Mucosa of descending colon (tissue), 3 donors: ENCODE data around the gene HPRT1. TPM values are rescaled to one million over a fixed set of nuclear protein-coding genes. Genes with fewer than 3 reads are reported as not detected.

ENCODE experiments used
- ATAC-seq: fragments of 200-7000 bp; cut with Tn5 transposase; one replicate; pipeline ENCODE4 v1.9.1; 2020; ENCODE audit warnings: mild to moderate bottlenecking, moderate library complexity
- DNase-seq, 3 donors: peaks; one replicate each; pipeline ENCODE4 v3.0.0-alpha.2; 2020
- H3K36me3 ChIP-seq: fragments of 200-600 bp; one replicate; pipeline ENCODE4 v1.8.0; 2021; ENCODE audit warnings: low read depth, mild to moderate bottlenecking
- H3K4me1 ChIP-seq: fragments of 200-600 bp; one replicate; pipeline ENCODE4 v1.8.0; 2021; ENCODE audit warnings: low read depth, mild to moderate bottlenecking
- H3K4me3 ChIP-seq: fragments of 200-600 bp; one replicate; pipeline ENCODE4 v1.8.0; 2021; ENCODE audit warnings: mild to moderate bottlenecking
- H3K9me3 ChIP-seq: fragments of 200-600 bp; one replicate; pipeline ENCODE4 v1.8.0; 2021; ENCODE audit warnings: mild to moderate bottlenecking
- CTCF ChIP-seq: fragments of 200-600 bp; IDR thresholded peaks from one replicate; pipeline ENCODE4 v1.8.0; 2022; ENCODE audit warnings: antibody characterized with exemption, mild to moderate bottlenecking
- intact Hi-C, 2 donors: fragments of 100-400 bp; cut with DNase I in 1 of 2; cut with micrococcal nuclease in 1 of 2; formaldehyde crosslinking; loops; one replicate each; pipeline versions ENCODE4 v1.11.0 to v1.11.1; 2022; cut with DNase I, micrococcal nuclease
- long read RNA-seq, 2 donors: library from polyadenylated mRNA; unstranded; transcript quantifications; one replicate each; pipeline ENCODE4 v2.0.0, GENCODE V29; 2019 to 2021
- total RNA-seq, 3 donors: library from RNA; stranded (reverse); fragmentation: NEBNext Ultra II Directional in 2 of 3; extraction: Animal tissue kit (Norgen Biotek cat#: 25700) in 2 of 3; gene quantifications; one replicate each; pipeline versions ENCODE4 v1.2.1 to v1.2.4, GENCODE V29; 2021 to 2023
- donor health status: DM: no; HTN: no; CAD: no; lungs with moderate emphysema.
- donor health status: DM: no; HTN: no; CAD: no.
- donor health status: DM: no; HTN: yes; CAD: no.

HPRT1 gene
- 10 to 100 TPM; 15.0 to 25.4 (median 19.6) TPM for total RNA-seq
- long read RNA-seq, donor 1, partial matches to known transcripts, result 1 of 4 reads
- long read RNA-seq, donor 1, other reads (novel, unspliced or antisense), result 1 of 4 reads
- long read RNA-seq, donor 2, partial matches to known transcripts, result 0 of 5 reads
- long read RNA-seq, donor 2, other reads (novel, unspliced or antisense), result 1 of 5 reads

GRCh38 chrX:134460005-134460861 is at the start of gene HPRT1:
HPRT1 (plus strand) TSS chrX:134460165; CDS start chrX:134460312, 147 bp downstream.
- Histone ChIP-seq H3K4me3 (peak within 1 kb of the TSS; percentile 32), H3K4me1 (no peaks in the 10 kb centered on the region), H3K36me3 (no peaks in the 10 kb centered on the region), H3K9me3 (no peaks in the 10 kb centered on the region)
- no peak for TF ChIP-seq CTCF
- peak; percentile 99 for ATAC-seq
- intact Hi-C loops, result no loop called here
- peak; percentile 85 to 91 (median 89) for DNase-seq

GRCh38 chrX:134416087-134416486 is 43.9 kb upstream of the HPRT1 start:
- intact Hi-C loops, result no loop called here
- Histone ChIP-seq H3K9me3 (no peaks in the 10 kb centered on the region), H3K4me1 (no peaks in the 10 kb centered on the region), H3K4me3 (no peak overlapping the region), H3K36me3 (no peaks in the 10 kb centered on the region)
- peak; percentile 79 for ATAC-seq
- no peak for DNase-seq
- no peak for TF ChIP-seq CTCF

GRCh38 chrX:134418317-134419113 is 41.5 kb upstream of the HPRT1 start:
- ATAC-seq, result peak; percentile 90
- DNase-seq, result peak in 1 of 3 donors; percentile 23
- TF ChIP-seq CTCF, result no peak
- H3K36me3 ChIP-seq, result no peaks in the 10 kb centered on the region
- H3K9me3 ChIP-seq, result no peaks in the 10 kb centered on the region
- H3K4me3 ChIP-seq, result no peak overlapping the region
- intact Hi-C loops, result no loop called here
- H3K4me1 ChIP-seq, result no peaks in the 10 kb centered on the region

GRCh38 chrX:134419784-134420183 is 40.2 kb upstream of the HPRT1 start:
- no peak overlapping the region for H3K4me3 ChIP-seq
- ATAC-seq, result no peak
- DNase-seq, result no peak

More at GRCh38 chrX:134419784-134420183, 40.2 kb upstream of the HPRT1 start:
- TF ChIP-seq CTCF, result no peak
- intact Hi-C loops, result no loop called here
- no peaks in the 10 kb centered on the region for H3K4me1 ChIP-seq
- H3K36me3 ChIP-seq, result no peaks in the 10 kb centered on the region
- H3K9me3 ChIP-seq, result no peaks in the 10 kb centered on the region
